ENCODE data around the gene LIN7C. TPM values are rescaled to one million over a fixed set of nuclear protein-coding genes. Genes with fewer than 3 reads are reported as not detected.

Gene LIN7C
- total and polyA plus RNA-seq, 2 of the 13 experiments (the other 11 are each of a cell fraction or from before 2014, with no cell fraction given): 14.8 to 37.2 TPM

DNA sequence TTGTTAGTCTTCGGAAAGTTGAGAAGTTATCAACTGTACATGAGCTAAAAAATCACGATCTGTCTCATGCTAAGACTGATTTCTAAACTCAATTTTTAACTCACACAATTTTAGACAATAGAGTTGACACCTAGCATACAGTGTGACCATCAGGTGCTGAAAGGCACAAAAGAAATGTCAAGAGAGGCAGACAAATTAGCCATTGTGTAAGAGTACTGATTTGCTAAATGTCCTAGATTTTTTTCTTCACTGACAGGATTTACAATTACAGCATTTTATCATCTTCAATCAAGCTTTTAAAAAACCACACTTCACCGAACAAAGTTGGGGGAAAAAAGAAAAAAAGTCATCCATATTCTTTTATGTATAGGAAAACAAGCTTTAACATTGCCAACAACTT is 40.9 kb downstream of the LIN7C start (continued):
- TF ChIP-seq SRF (IDR thresholded peaks at IDR 0.05; ENCODE audit: low read depth, low read length) (no peak), RBFOX2 (IDR thresholded peaks at IDR 0.05; ENCODE audit: low read depth, low read length) (no peak), MAFF (IDR thresholded peaks at IDR 0.05; ENCODE audit: low read depth, low read length) (no peak), CENPT (CRISPR knock-in tag; IDR thresholded peaks at IDR 0.05; ENCODE audit: low read depth) (no peak), NCOA5 (CRISPR knock-in tag; IDR thresholded peaks at IDR 0.05) (no peak), YEATS2 (CRISPR knock-in tag; IDR thresholded peaks at IDR 0.05; ENCODE audit: borderline replicate concordance) (no peak)
- TF ChIP-seq, protein P1, sequence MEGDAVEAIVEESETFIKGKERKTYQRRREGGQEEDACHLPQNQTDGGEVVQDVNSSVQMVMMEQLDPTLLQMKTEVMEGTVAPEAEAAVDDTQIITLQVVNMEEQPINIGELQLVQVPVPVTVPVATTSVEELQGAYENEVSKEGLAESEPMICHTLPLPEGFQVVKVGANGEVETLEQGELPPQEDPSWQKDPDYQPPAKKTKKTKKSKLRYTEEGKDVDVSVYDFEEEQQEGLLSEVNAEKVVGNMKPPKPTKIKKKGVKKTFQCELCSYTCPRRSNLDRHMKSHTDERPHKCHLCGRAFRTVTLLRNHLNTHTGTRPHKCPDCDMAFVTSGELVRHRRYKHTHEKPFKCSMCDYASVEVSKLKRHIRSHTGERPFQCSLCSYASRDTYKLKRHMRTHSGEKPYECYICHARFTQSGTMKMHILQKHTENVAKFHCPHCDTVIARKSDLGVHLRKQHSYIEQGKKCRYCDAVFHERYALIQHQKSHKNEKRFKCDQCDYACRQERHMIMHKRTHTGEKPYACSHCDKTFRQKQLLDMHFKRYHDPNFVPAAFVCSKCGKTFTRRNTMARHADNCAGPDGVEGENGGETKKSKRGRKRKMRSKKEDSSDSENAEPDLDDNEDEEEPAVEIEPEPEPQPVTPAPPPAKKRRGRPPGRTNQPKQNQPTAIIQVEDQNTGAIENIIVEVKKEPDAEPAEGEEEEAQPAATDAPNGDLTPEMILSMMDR (CRISPR knock-in tag; IDR thresholded peaks at IDR 0.05): no peak
- TF ChIP-seq, protein P2, sequence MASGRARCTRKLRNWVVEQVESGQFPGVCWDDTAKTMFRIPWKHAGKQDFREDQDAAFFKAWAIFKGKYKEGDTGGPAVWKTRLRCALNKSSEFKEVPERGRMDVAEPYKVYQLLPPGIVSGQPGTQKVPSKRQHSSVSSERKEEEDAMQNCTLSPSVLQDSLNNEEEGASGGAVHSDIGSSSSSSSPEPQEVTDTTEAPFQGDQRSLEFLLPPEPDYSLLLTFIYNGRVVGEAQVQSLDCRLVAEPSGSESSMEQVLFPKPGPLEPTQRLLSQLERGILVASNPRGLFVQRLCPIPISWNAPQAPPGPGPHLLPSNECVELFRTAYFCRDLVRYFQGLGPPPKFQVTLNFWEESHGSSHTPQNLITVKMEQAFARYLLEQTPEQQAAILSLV (CRISPR knock-in tag; IDR thresholded peaks at IDR 0.05; ENCODE audit: borderline replicate concordance): no peak
- TF ChIP-seq, protein P3, sequence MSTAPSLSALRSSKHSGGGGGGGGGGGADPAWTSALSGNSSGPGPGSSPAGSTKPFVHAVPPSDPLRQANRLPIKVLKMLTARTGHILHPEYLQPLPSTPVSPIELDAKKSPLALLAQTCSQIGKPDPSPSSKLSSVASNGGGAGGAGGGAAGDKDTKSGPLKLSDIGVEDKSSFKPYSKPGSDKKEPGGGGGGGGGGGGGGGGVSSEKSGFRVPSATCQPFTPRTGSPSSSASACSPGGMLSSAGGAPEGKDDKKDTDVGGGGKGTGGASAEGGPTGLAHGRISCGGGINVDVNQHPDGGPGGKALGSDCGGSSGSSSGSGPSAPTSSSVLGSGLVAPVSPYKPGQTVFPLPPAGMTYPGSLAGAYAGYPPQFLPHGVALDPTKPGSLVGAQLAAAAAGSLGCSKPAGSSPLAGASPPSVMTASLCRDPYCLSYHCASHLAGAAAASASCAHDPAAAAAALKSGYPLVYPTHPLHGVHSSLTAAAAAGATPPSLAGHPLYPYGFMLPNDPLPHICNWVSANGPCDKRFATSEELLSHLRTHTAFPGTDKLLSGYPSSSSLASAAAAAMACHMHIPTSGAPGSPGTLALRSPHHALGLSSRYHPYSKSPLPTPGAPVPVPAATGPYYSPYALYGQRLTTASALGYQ (CRISPR knock-in tag; IDR thresholded peaks at IDR 0.05): no peak
